Right cardiac atrium (tissue), 5 donors: ENCODE results near the gene NEK6. TPM values are rescaled to one million over a fixed set of nuclear protein-coding genes. Genes with fewer than 3 reads are reported as not detected.
A peak's percentile ranks its signal among the peaks of the same experiment; 100 is the strongest.
"Not testable (repeated sequence)": the region's sequence is repeated elsewhere in the genome, so short reads cannot be mapped to it uniquely, and the experiment has no call there.

ENCODE experiments used
- ATAC-seq, 2 donors: fragments of 200-7000 bp; cut with Tn5 transposase; one replicate each; pipeline versions ENCODE4 v1.8.0 to v1.9.1; 2020; ENCODE audit warnings: moderate library complexity in 2 of 2, mild to moderate bottlenecking in 1 of 2
- DNase-seq, 3 donors: peaks; one replicate each; pipeline ENCODE4 v3.0.0-alpha.2; 2020
- H3K27ac ChIP-seq: one replicate; pipeline ENCODE4 v1.5.1; 2013; ENCODE audit warnings: mild to moderate bottlenecking, low read length, control low read depth, moderate library complexity
- H3K27me3 ChIP-seq: one replicate; pipeline ENCODE4 v1.6.1; 2013; ENCODE audit not compliant: control insufficient read depth, insufficient read depth
- H3K4me1 ChIP-seq: one replicate; pipeline ENCODE4 v1.6.1; 2013; ENCODE audit warnings: low read length; ENCODE audit not compliant: control insufficient read depth, insufficient read depth
- H3K4me3 ChIP-seq: one replicate; pipeline ENCODE4 v1.5.1; 2013; ENCODE audit warnings: low read length, control low read depth
- H3K9me3 ChIP-seq: one replicate; pipeline ENCODE4 v1.6.1; 2013; ENCODE audit warnings: low read length; ENCODE audit not compliant: control insufficient read depth
- WGBS: extraction: QIAGEN DNeasy Blood & Tissue Kit; methylation state at CpG from one replicate; pipeline ENCODE4 v1.1.7; 2013; 5-methylcytosine and 5-hydroxymethylcytosine counted together
- intact Hi-C, 4 donors: fragments of 100-400 bp; cut with DNase I; formaldehyde crosslinking; loops; one replicate each; pipeline versions ENCODE4 v1.11.0 to v1.14.0; 2022 to 2023
- polyA plus RNA-seq: library from polyadenylated mRNA; stranded (reverse); fragments of 200-250 nt; gene quantifications from one replicate; pipeline ENCODE4 v1.2.3, GENCODE V29; 2013
- total RNA-seq, 4 donors: library from RNA; stranded (reverse); fragmentation: NEBNext Ultra II Directional; extraction: Animal tissue kit (Norgen Biotek cat#: 25700); gene quantifications; one replicate each; pipeline ENCODE4 v1.2.1, GENCODE V29; 2021
- donor health status: healthy with polysubstance abuse.
- donor health status: DM: no; HTN: yes; CAD: no.
- donor health status: DM: no; HTN: no; CAD: no.
- donor health status: DM: no; HTN: yes; CAD: no; lungs with severe emphysema.
- donor health status: DM: yes; HTN: yes; CAD: no.

Gene NEK6
- total and polyA plus RNA-seq, 5 donors, result 4.7 to 19.2 (median 12.2) TPM

GRCh38 chr9:124228516-124228915 is 29.2 kb upstream of the NEK6 start:
- Histone ChIP-seq H3K27ac (no peak overlapping the region), H3K4me1 (peaks cover 1% of the 10 kb centered on the region), H3K9me3 (no peaks in the 10 kb centered on the region), H3K27me3 (no peaks in the 10 kb centered on the region), H3K4me3 (no peak overlapping the region)
- intact Hi-C loops, result no loop called here
- WGBS, result 97% methylated on average over 2 of the region's 2 CpGs
- no peak for DNase-seq
- ATAC-seq, result no peak

GRCh38 chr9:124231095-124231737 is 26.5 kb upstream of the NEK6 start:
- WGBS, result 93% methylated on average over 8 of the region's 8 CpGs

GRCh38 chr9:124238546-124239140 is 19.1 kb upstream of the NEK6 start:
- intact Hi-C loops, result no loop called here
- WGBS, result 87% methylated on average over 5 of the region's 5 CpGs
- Histone ChIP-seq H3K4me3 (no peak overlapping the region), H3K27me3 (no peaks in the 10 kb centered on the region), H3K4me1 (peaks cover 2% of the 10 kb centered on the region), H3K27ac (no peak overlapping the region), H3K9me3 (no peaks in the 10 kb centered on the region)
- ATAC-seq (no peak), DNase-seq (no peak)

More at GRCh38 chr9:124231095-124231737, 26.5 kb upstream of the NEK6 start:
- Histone ChIP-seq H3K27ac (no peak overlapping the region), H3K9me3 (no peaks in the 10 kb centered on the region), H3K4me1 (no peaks in the 10 kb centered on the region), H3K4me3 (no peak overlapping the region), H3K27me3 (no peaks in the 10 kb centered on the region)
- no peak for ATAC-seq
- intact Hi-C loops, result no loop called here
- DNase-seq, result no peak

- WGBS, result 75% methylated on average over 7 of the region's 7 CpGs
- no peak overlapping the region for H3K4me3 ChIP-seq
- no peak overlapping the region for H3K27ac ChIP-seq
- no peak for DNase-seq
- no peaks in the 10 kb centered on the region for H3K27me3 ChIP-seq
- no peaks in the 10 kb centered on the region for H3K9me3 ChIP-seq
- H3K4me1 ChIP-seq, result peaks cover 2% of the 10 kb centered on the region
- intact Hi-C loops, result no loop called here
- ATAC-seq, result no peak
Observed at GRCh38 chr9:124239249-124240073, 18.3 kb upstream of the NEK6 start.

- Histone ChIP-seq H3K27me3 (no peaks in the 10 kb centered on the region), H3K4me1 (peaks cover 2% of the 10 kb centered on the region), H3K9me3 (no peaks in the 10 kb centered on the region), H3K4me3 (no peak overlapping the region), H3K27ac (no peak overlapping the region)
- intact Hi-C loops, result no loop called here
- ATAC-seq, result peak; percentile 58 to 73
- peak in 2 of 3 donors; percentile 58 to 67 for DNase-seq
- WGBS, result 28% methylated on average over 24 of the region's 24 CpGs
Observed at GRCh38 chr9:124242331-124243194, 15.2 kb upstream of the NEK6 start.

GRCh38 chr9:124247393-124247792 is 10.4 kb upstream of the NEK6 start:
- ATAC-seq, H3K9me3 ChIP-seq, DNase-seq, H3K27me3 ChIP-seq, intact Hi-C loops, H3K4me3 ChIP-seq, H3K4me1 ChIP-seq, H3K27ac ChIP-seq: not testable (repeated sequence)
- 93% methylated on average over 5 of the region's 5 CpGs for WGBS

- Histone ChIP-seq H3K27ac (no peak overlapping the region), H3K27me3 (no peaks in the 10 kb centered on the region), H3K9me3 (no peaks in the 10 kb centered on the region), H3K4me3 (no peak overlapping the region), H3K4me1 (no peaks in the 10 kb centered on the region)
- ATAC-seq (no peak), DNase-seq (peak in 1 of 3 donors; percentile 49)
- 80% methylated on average over 3 of the region's 3 CpGs for WGBS
- intact Hi-C loops, result no loop called here
Observed at GRCh38 chr9:124248066-124248465, 9.7 kb upstream of the NEK6 start.

GRCh38 chr9:124248960-124249359 is 8.8 kb upstream of the NEK6 start:
- DNase-seq (no peak), ATAC-seq (no peak)
- Histone ChIP-seq H3K27ac (no peak overlapping the region), H3K27me3 (no peaks in the 10 kb centered on the region), H3K9me3 (no peaks in the 10 kb centered on the region), H3K4me3 (no peak overlapping the region), H3K4me1 (no peaks in the 10 kb centered on the region)
- intact Hi-C loops, result no loop called here
- WGBS, result 77% methylated on average over 4 of the region's 4 CpGs

- Histone ChIP-seq H3K27me3 (no peaks in the 10 kb centered on the region), H3K27ac (no peak overlapping the region), H3K9me3 (no peaks in the 10 kb centered on the region), H3K4me1 (no peaks in the 10 kb centered on the region), H3K4me3 (no peak overlapping the region)
- intact Hi-C loops, result no loop called here
- DNase-seq (peak in 1 of 3 donors; percentile 11), ATAC-seq (peak; percentile 16 to 63)
- 60% methylated on average over 4 of the region's 4 CpGs for WGBS
Observed at GRCh38 chr9:124251204-124251603, 6.5 kb upstream of the NEK6 start.

- WGBS, result 32% methylated on average over 16 of the region's 16 CpGs
- intact Hi-C loops, result no loop called here
- no peaks in the 10 kb centered on the region for H3K4me1 ChIP-seq
- peak in 1 of 3 donors; percentile 45 for DNase-seq
- no peaks in the 10 kb centered on the region for H3K9me3 ChIP-seq
- peak overlapping the region; percentile 22 for H3K27ac ChIP-seq
- no peak overlapping the region for H3K4me3 ChIP-seq
- ATAC-seq, result peak; percentile 36 to 56
- H3K27me3 ChIP-seq, result no peaks in the 10 kb centered on the region
Observed at GRCh38 chr9:124251605-124252378, 6.0 kb upstream of the NEK6 start.
